ENCODE results near the gene TSSK6.

The TSSK6 gene

GRCh38 chr19:19505669-19506326 lies 9.6 kb downstream of the TSSK6 start:
- TF ChIP-seq FOXM1 (IDR thresholded peaks at IDR 0.05; ENCODE audit: borderline replicate concordance, low read depth) (no peak), YY1 (IDR thresholded peaks at IDR 0.05; ENCODE audit: low read depth) (no peak), TCF12 (IDR thresholded peaks at IDR 0.05; ENCODE audit: low read depth) (no peak), CEBPB (IDR thresholded peaks at IDR 0.05) (no peak), EP300 (IDR thresholded peaks at IDR 0.05; ENCODE audit: borderline replicate concordance) (no peak), MAX (IDR thresholded peaks at IDR 0.05) (no peak), CREB1 (IDR thresholded peaks at IDR 0.05; ENCODE audit: low read depth) (no peak), NFIC (IDR thresholded peaks at IDR 0.05) (no peak), ZBTB7A (IDR thresholded peaks at IDR 0.05; ENCODE audit: low read depth) (no peak), REST (IDR thresholded peaks at IDR 0.05; ENCODE audit: low read depth) (no peak), EGR1 (IDR thresholded peaks at IDR 0.05) (no peak), USF1 (IDR thresholded peaks at IDR 0.05) (no peak), TEAD4 (IDR thresholded peaks at IDR 0.05) (no peak), RAD21 (IDR thresholded peaks at IDR 0.05; ENCODE audit: low read depth) (no peak), TAF1 (IDR thresholded peaks at IDR 0.05; ENCODE audit: low read depth) (no peak)

GRCh38 chr19:19504754-19505668 lies 10.3 kb downstream of the TSSK6 start:
- no peak for TF ChIP-seq NFIC (IDR thresholded peaks at IDR 0.05)
- no peak for TF ChIP-seq CREB1 (IDR thresholded peaks at IDR 0.05; ENCODE audit: low read depth)
- peak; percentile 20; the same call in 1 of the 2 replicates for TF ChIP-seq REST (IDR thresholded peaks at IDR 0.05; ENCODE audit: low read depth)
- TF ChIP-seq FOXM1 (IDR thresholded peaks at IDR 0.05; ENCODE audit: borderline replicate concordance, low read depth) = no peak
- no peak for TF ChIP-seq RAD21 (IDR thresholded peaks at IDR 0.05; ENCODE audit: low read depth)
- TF ChIP-seq TAF1 (IDR thresholded peaks at IDR 0.05; ENCODE audit: low read depth) = no peak

- TF ChIP-seq NFIC (IDR thresholded peaks at IDR 0.05) (no peak), USF1 (IDR thresholded peaks at IDR 0.05) (no peak)
Observed at GRCh38 chr19:19502808-19503602, 12.3 kb downstream of the TSSK6 start.

- TF ChIP-seq USF1 (IDR thresholded peaks at IDR 0.05) = no peak
- TF ChIP-seq NFIC (IDR thresholded peaks at IDR 0.05) = no peak
- no peak for TF ChIP-seq RAD21 (IDR thresholded peaks at IDR 0.05; ENCODE audit: low read depth)
- no peak for TF ChIP-seq MAX (IDR thresholded peaks at IDR 0.05)
- TF ChIP-seq REST (IDR thresholded peaks at IDR 0.05; ENCODE audit: low read depth) = no peak
- no peak for TF ChIP-seq FOXM1 (IDR thresholded peaks at IDR 0.05; ENCODE audit: borderline replicate concordance, low read depth)
- no peak for TF ChIP-seq TEAD4 (IDR thresholded peaks at IDR 0.05)
- TF ChIP-seq YY1 (IDR thresholded peaks at IDR 0.05; ENCODE audit: low read depth) = no peak
Observed at GRCh38 chr19:19502281-19502680, 13.1 kb downstream of the TSSK6 start.

Measured in Ishikawa (cell line).